GM23338 (cell line): Measurements from ENCODE around the gene RNF215. TPM values are rescaled to one million over a fixed set of nuclear protein-coding genes. Genes with fewer than 3 reads are reported as not detected.

Experiments
- ATAC-seq: fragments of 200-7000 bp; cut with Tn5 transposase; 3 replicates; pipeline ENCODE4 v1.9.1; 2020
- DNase-seq: peaks from one replicate; pipeline ENCODE4 v3.0.0-alpha.2; 2015; ENCODE audit warnings: low spot score
- H2AFZ ChIP-seq: fragments of 200-600 bp; sonication (generic); 2 replicates; pipeline ENCODE4 v1.8.0; 2016; ENCODE audit warnings: antibody characterized with exemption, mild to moderate bottlenecking, moderate library complexity
- H3F3A ChIP-seq: fragments of 200-600 bp; sonication (generic); replicated peaks from 2 replicates; pipeline ENCODE4 v1.8.0; 2017; ENCODE audit warnings: antibody characterized with exemption, mixed run types, low read depth
- H3K27ac ChIP-seq: fragments of 200-600 bp; sonication (generic); 2 replicates; pipeline ENCODE4 v1.6.1; 2016; ENCODE audit warnings: low read depth
- H3K27me3 ChIP-seq: fragments of 200-600 bp; sonication (generic); 2 replicates; pipeline ENCODE4 v1.8.0; 2016; ENCODE audit warnings: mild to moderate bottlenecking, mixed run types, moderate library complexity; ENCODE audit not compliant: insufficient read depth
- H3K36me3 ChIP-seq: fragments of 200-600 bp; sonication (generic); 2 replicates; pipeline ENCODE4 v1.8.0; 2016; ENCODE audit warnings: mild to moderate bottlenecking; ENCODE audit not compliant: insufficient read depth
- H3K4me1 ChIP-seq: fragments of 200-600 bp; sonication (generic); 2 replicates; pipeline ENCODE4 v1.8.0; 2016; ENCODE audit warnings: mild to moderate bottlenecking, moderate library complexity; ENCODE audit not compliant: insufficient read depth
- H3K4me2 ChIP-seq: fragments of 200-600 bp; sonication (generic); 2 replicates; pipeline ENCODE4 v1.7.1; 2017; ENCODE audit warnings: mixed run types
- H3K4me3 ChIP-seq: fragments of 200-600 bp; sonication (generic); 2 replicates; pipeline ENCODE4 v1.6.1; 2016; ENCODE audit warnings: mixed run types
- H3K79me2 ChIP-seq: fragments of 200-600 bp; sonication (generic); replicated peaks from 2 replicates; pipeline ENCODE4 v1.8.0; 2017; ENCODE audit warnings: mild to moderate bottlenecking; ENCODE audit not compliant: insufficient read depth
- H3K9me2 ChIP-seq: fragments of 200-600 bp; sonication (generic); 2 replicates; pipeline ENCODE4 v1.8.0; 2017; ENCODE audit not compliant: insufficient read depth
- H4K20me1 ChIP-seq: fragments of 200-600 bp; sonication (generic); replicated peaks from 2 replicates; pipeline ENCODE4 v1.8.0; 2017; ENCODE audit warnings: mild to moderate bottlenecking; ENCODE audit not compliant: insufficient read depth
- H3K27ac Mint-ChIP-seq: 2 replicates; pipeline ENCODE4 v1.8.0; 2020; ENCODE audit warnings: inconsistent platforms, mild to moderate bottlenecking, moderate library complexity, mixed read lengths
- H3K27me3 Mint-ChIP-seq: 3 replicates; pipeline ENCODE4 v1.8.0; 2022; ENCODE audit warnings: low read depth, mild to moderate bottlenecking, moderate library complexity, mixed read lengths, inconsistent platforms; ENCODE audit not compliant: insufficient read depth, poor library complexity
- H3K36me3 Mint-ChIP-seq: 3 replicates; pipeline ENCODE4 v1.8.0; 2021; ENCODE audit warnings: low read depth, mild to moderate bottlenecking, inconsistent platforms, moderate library complexity, mixed read lengths
- H3K4me1 Mint-ChIP-seq: 3 replicates; pipeline ENCODE4 v1.8.0; 2020; ENCODE audit warnings: mild to moderate bottlenecking, inconsistent platforms, mixed read lengths
- H3K4me3 Mint-ChIP-seq: 3 replicates; pipeline ENCODE4 v1.8.0; 2021; ENCODE audit warnings: moderate library complexity, mild to moderate bottlenecking, inconsistent platforms, mixed read lengths
- H3K9me3 Mint-ChIP-seq: 3 replicates; pipeline ENCODE4 v1.8.0; 2020; ENCODE audit warnings: moderate library complexity, mild to moderate bottlenecking, inconsistent platforms, mixed read lengths
- CREB1 ChIP-seq: fragments of 250-450 bp; sonication (Bioruptor Pico); IDR thresholded peaks from 2 replicates; pipeline ENCODE4 v1.5.0; 2020; ENCODE audit warnings: low read depth, mild to moderate bottlenecking, moderate library complexity
- EZH2 ChIP-seq: fragments of 200-600 bp; sonication (generic); IDR thresholded peaks from one replicate; pipeline ENCODE4 v1.8.0; 2017; ENCODE audit warnings: antibody characterized with exemption, mild to moderate bottlenecking, low read depth; ENCODE audit not compliant: unreplicated experiment
- EZH2phosphoT487 ChIP-seq: fragments of 200-600 bp; sonication (generic); IDR thresholded peaks from one replicate; pipeline ENCODE4 v1.8.1; 2018; ENCODE audit warnings: antibody characterized with exemption; ENCODE audit not compliant: unreplicated experiment
- NANOG ChIP-seq: IDR thresholded peaks from 2 replicates; pipeline ENCODE4 v1.6.1; 2016; ENCODE audit warnings: antibody characterized with exemption, borderline replicate concordance
- POLR2AphosphoS5 ChIP-seq: IDR thresholded peaks from 2 replicates; pipeline ENCODE4 v1.6.1; 2016; ENCODE audit warnings: antibody characterized with exemption, low read depth
- STAT1 ChIP-seq: IDR thresholded peaks from one replicate; pipeline ENCODE4 v1.6.1; 2016; ENCODE audit warnings: antibody characterized with exemption; ENCODE audit not compliant: unreplicated experiment
- ZNF114 ChIP-seq: fragments of 250-450 bp; sonication (Bioruptor Pico); IDR thresholded peaks from 2 replicates; pipeline ENCODE4 v1.5.0; 2020; ENCODE audit warnings: mild to moderate bottlenecking, moderate library complexity
- ZNF331 ChIP-seq: fragments of 250-450 bp; sonication (Bioruptor Pico); IDR thresholded peaks from 2 replicates; pipeline ENCODE4 v1.5.0; 2020; ENCODE audit warnings: low read depth, mild to moderate bottlenecking, moderate library complexity
- polyA plus RNA-seq: library from polyadenylated mRNA; unstranded; fragments of >200 nt; fragmentation: Nextera tagmentation; extraction: Ambion mirVana; gene quantifications from 2 replicates; pipeline ENCODE4 v1.2.1, GENCODE V29; 2016
- total RNA-seq: library from RNA; depleted of rRNA; stranded (reverse); fragments of >200 nt; shearing (Covaris generic); gene quantifications from 2 replicates; pipeline ENCODE4 v1.2.3, GENCODE V29; 2014
- TF ChIP-seq, protein P1 (sequence below): fragments of 250-450 bp; sonication (Bioruptor Pico); IDR thresholded peaks from 2 replicates; pipeline ENCODE4 v1.5.0; 2020; ENCODE audit warnings: mild to moderate bottlenecking, moderate library complexity

Gene RNF215
- total and polyA plus RNA-seq, 2 experiments from 2014 or later: 3.3 to 13.9 TPM

- TF ChIP-seq, protein P1, sequence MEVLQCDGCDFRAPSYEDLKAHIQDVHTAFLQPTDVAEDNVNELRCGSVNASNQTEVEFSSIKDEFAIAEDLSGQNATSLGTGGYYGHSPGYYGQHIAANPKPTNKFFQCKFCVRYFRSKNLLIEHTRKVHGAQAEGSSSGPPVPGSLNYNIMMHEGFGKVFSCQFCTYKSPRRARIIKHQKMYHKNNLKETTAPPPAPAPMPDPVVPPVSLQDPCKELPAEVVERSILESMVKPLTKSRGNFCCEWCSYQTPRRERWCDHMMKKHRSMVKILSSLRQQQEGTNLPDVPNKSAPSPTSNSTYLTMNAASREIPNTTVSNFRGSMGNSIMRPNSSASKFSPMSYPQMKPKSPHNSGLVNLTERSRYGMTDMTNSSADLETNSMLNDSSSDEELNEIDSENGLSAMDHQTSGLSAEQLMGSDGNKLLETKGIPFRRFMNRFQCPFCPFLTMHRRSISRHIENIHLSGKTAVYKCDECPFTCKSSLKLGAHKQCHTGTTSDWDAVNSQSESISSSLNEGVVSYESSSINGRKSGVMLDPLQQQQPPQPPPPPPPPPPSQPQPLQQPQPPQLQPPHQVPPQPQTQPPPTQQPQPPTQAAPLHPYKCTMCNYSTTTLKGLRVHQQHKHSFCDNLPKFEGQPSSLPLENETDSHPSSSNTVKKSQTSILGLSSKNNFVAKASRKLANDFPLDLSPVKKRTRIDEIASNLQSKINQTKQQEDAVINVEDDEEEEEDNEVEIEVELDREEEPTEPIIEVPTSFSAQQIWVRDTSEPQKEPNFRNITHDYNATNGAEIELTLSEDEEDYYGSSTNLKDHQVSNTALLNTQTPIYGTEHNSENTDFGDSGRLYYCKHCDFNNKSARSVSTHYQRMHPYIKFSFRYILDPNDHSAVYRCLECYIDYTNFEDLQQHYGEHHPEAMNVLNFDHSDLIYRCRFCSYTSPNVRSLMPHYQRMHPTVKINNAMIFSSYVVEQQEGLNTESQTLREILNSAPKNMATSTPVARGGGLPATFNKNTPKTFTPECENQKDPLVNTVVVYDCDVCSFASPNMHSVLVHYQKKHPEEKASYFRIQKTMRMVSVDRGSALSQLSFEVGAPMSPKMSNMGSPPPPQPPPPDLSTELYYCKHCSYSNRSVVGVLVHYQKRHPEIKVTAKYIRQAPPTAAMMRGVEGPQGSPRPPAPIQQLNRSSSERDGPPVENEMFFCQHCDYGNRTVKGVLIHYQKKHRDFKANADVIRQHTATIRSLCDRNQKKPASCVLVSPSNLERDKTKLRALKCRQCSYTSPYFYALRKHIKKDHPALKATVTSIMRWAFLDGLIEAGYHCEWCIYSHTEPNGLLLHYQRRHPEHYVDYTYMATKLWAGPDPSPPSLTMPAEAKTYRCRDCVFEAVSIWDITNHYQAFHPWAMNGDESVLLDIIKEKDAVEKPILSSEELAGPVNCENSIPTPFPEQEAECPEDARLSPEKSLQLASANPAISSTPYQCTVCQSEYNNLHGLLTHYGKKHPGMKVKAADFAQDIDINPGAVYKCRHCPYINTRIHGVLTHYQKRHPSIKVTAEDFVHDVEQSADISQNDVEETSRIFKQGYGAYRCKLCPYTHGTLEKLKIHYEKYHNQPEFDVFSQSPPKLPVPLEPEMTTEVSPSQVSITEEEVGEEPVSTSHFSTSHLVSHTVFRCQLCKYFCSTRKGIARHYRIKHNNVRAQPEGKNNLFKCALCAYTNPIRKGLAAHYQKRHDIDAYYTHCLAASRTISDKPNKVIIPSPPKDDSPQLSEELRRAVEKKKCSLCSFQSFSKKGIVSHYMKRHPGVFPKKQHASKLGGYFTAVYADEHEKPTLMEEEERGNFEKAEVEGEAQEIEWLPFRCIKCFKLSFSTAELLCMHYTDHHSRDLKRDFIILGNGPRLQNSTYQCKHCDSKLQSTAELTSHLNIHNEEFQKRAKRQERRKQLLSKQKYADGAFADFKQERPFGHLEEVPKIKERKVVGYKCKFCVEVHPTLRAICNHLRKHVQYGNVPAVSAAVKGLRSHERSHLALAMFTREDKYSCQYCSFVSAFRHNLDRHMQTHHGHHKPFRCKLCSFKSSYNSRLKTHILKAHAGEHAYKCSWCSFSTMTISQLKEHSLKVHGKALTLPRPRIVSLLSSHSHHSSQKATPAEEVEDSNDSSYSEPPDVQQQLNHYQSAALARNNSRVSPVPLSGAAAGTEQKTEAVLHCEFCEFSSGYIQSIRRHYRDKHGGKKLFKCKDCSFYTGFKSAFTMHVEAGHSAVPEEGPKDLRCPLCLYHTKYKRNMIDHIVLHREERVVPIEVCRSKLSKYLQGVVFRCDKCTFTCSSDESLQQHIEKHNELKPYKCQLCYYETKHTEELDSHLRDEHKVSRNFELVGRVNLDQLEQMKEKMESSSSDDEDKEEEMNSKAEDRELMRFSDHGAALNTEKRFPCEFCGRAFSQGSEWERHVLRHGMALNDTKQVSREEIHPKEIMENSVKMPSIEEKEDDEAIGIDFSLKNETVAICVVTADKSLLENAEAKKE: no peak
- TF ChIP-seq POLR2AphosphoS5 (no peak), ZNF331 (CRISPR knock-in tag) (no peak), ZNF114 (CRISPR knock-in tag) (no peak), EZH2phosphoT487 (no peak), STAT1 (no peak), EZH2 (no peak)
These were observed 27.4 kb upstream of the RNF215 start (continued) for GRCh38 chr22:30414525-30415047.

DNA sequence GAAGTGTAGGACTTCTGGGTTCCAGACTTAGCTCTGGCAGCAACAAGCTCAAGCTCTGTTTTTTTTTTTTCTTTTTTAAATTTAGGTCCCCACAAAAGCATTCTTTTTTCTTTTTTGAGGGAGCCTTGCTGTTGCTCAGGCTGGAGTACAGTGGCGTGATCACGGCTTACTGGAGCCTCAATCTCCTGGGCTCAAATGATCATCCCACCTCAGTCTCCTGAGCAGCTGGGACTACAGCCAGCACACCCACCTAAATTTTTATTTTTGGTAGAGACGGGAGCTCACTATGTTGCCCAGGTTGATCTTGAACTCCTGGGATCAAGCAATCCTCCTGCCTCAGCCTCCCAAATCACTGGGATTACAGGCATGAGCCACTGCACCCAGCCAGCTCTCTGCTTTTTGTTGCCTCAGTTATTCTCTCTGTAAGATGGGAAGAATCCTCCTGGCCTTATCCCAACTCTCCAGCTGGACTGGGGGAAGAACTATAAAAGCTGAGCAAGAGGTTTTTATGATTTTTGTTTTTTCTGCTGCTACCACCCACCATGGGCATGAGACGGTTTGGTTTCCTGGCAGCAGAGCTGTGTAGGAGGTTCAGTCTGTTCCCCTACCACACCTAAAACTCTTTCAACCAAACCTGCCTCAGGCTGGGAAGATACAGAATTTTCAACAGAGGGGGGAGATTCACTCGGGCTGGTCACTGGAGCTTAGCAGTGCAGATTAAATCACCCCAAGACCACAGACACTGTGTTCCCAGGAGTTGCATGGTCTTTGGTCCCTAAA is 26.7 kb upstream of the RNF215 start:
- peaks cover 4% of the 10 kb centered on the region; the same call in 1 of the 2 replicates for H3K36me3 ChIP-seq
- H3K4me1 Mint-ChIP-seq: no peaks in the 10 kb centered on the region
- ATAC-seq (no peak), DNase-seq (no peak)
- H2AFZ ChIP-seq: no peak overlapping the region
- H3K27ac Mint-ChIP-seq: no peak overlapping the region
- no peaks in the 10 kb centered on the region for H3K9me3 Mint-ChIP-seq
- H3K79me2 ChIP-seq: no peaks in the 10 kb centered on the region
- H3K27ac ChIP-seq: no peak overlapping the region
- no peaks in the 10 kb centered on the region for H3K27me3 ChIP-seq
- no peaks in the 10 kb centered on the region; the same call in 1 of the 2 replicates for H4K20me1 ChIP-seq
- H3K36me3 Mint-ChIP-seq: peaks cover 31% of the 10 kb centered on the region; the same call in 2 of the 3 replicates
- no peaks in the 10 kb centered on the region for H3K4me1 ChIP-seq
- no peak overlapping the region for H3K4me3 ChIP-seq
- peaks cover 8% of the 10 kb centered on the region for H3K27me3 Mint-ChIP-seq
- H3F3A ChIP-seq: no peaks in the 10 kb centered on the region
- no peaks in the 10 kb centered on the region for H3K9me2 ChIP-seq
- no peak overlapping the region for H3K4me3 Mint-ChIP-seq
- H3K4me2 ChIP-seq: no peak overlapping the region
- TF ChIP-seq POLR2AphosphoS5 (no peak), ZNF331 (CRISPR knock-in tag) (no peak), NANOG (no peak), EZH2 (no peak), CREB1 (CRISPR knock-in tag) (no peak), ZNF114 (CRISPR knock-in tag) (no peak)
- TF ChIP-seq, protein P1: no peak
